Endothelial cell of umbilical vein (primary cell): ENCODE data around the gene TIMM17B. TPM values are rescaled to one million over a fixed set of nuclear protein-coding genes. Genes with fewer than 3 reads are reported as not detected.

ENCODE experiments used
- BruUV-seq: library from RNA; stranded (reverse); fragments of 400-500 nt; replicated peaks from 2 replicates; lab custom pipeline; 2021; lab: Mats Ljungman, UMichigan
- CTCF ChIA-PET: fragments of 300-600, 350-600 bp; sonication (Branson Sonifier 250); formaldehyde crosslinking; loops from one replicate; lab custom pipeline; 2021; ENCODE audit warnings: antibody characterized with exemption, inconsistent platforms; lab: Charles Lee
- POLR2A ChIA-PET: fragments of 300-600, 350-600 bp; sonication (Branson Sonifier 250); formaldehyde crosslinking; loops from one replicate; lab custom pipeline; 2021; ENCODE audit warnings: antibody characterized with exemption, inconsistent platforms; lab: Charles Lee
- DNase-seq: peaks from one replicate; pipeline ENCODE4 v3.0.0-alpha.2; 2011; ENCODE audit warnings: low read depth, low spot score
- FAIRE-seq: peaks from 2 replicates; lab custom pipeline; 2011; peaks lifted over from hg19 to GRCh38; lab: Jason Lieb, UNC
- H2AFZ ChIP-seq: 2 replicates; pipeline ENCODE4 v1.6.0; 2012; ENCODE audit warnings: low read depth, low read length, control low read depth, inconsistent platforms
- H3K27ac ChIP-seq: 2 replicates; pipeline ENCODE4 v1.5.1; 2011; ENCODE audit warnings: low read depth, mild to moderate bottlenecking, control low read depth, low read length, moderate library complexity; ENCODE audit not compliant: insufficient read depth
- H3K27me3 ChIP-seq, 2 experiments: 2 replicates each; pipeline versions ENCODE4 v1.6.0 to v1.6.1; 2011; ENCODE audit warnings: low read length in 2 of 2, mixed read lengths in 1 of 2; ENCODE audit not compliant: control insufficient read depth in 2 of 2, insufficient read depth in 2 of 2
- H3K36me3 ChIP-seq, 2 experiments: 2 replicates in 1 of 2; 3 replicates in 1 of 2; pipeline ENCODE4 v1.5.1; 2011; ENCODE audit warnings: low read length in 2 of 2, mild to moderate bottlenecking in 1 of 2, moderate library complexity in 1 of 2; ENCODE audit not compliant: control insufficient read depth in 2 of 2, insufficient read depth in 2 of 2; ENCODE audit errors: extremely low read depth in 1 of 2
- H3K4me1 ChIP-seq: 3 replicates; pipeline ENCODE4 v1.5.1; 2011; ENCODE audit warnings: mild to moderate bottlenecking, low read length; ENCODE audit not compliant: control insufficient read depth, insufficient read depth; ENCODE audit errors: extremely low read depth
- H3K4me2 ChIP-seq: 2 replicates; pipeline ENCODE4 v1.6.1; 2011; ENCODE audit warnings: low read length, control low read depth, mixed read lengths; ENCODE audit not compliant: insufficient read depth
- H3K4me3 ChIP-seq, 3 experiments: fragments of 200-600 bp in 1 of 3; sonication (generic), shearing (Covaris generic) in 1 of 3; replicated peaks in 1 of 3; 2 replicates each; pipeline ENCODE4 v1.5.1; 2011 to 2016; ENCODE audit warnings: control low read depth in 3 of 3, low read length in 3 of 3, mild to moderate bottlenecking in 2 of 3, inconsistent platforms in 1 of 3, low read depth in 1 of 3, moderate library complexity in 1 of 3; ENCODE audit not compliant: insufficient read depth in 1 of 3
- H3K79me2 ChIP-seq: 2 replicates; pipeline ENCODE4 v1.6.0; 2012; ENCODE audit warnings: low read length, inconsistent platforms; ENCODE audit not compliant: control insufficient read depth, insufficient read depth
- H3K9ac ChIP-seq: replicated peaks from 2 replicates; pipeline ENCODE3; 2011; ENCODE audit warnings: low read length, control low read depth; ENCODE audit not compliant: insufficient read depth; ENCODE audit errors: extremely low read depth
- H3K9me1 ChIP-seq: replicated peaks from 3 replicates; pipeline ENCODE4 v1.6.0; 2011; ENCODE audit warnings: mild to moderate bottlenecking, low read length; ENCODE audit not compliant: control insufficient read depth, insufficient read depth; ENCODE audit errors: extremely low read depth
- H3K9me3 ChIP-seq: replicated peaks from 2 replicates; pipeline ENCODE4 v1.5.1; 2012; ENCODE audit warnings: low read length, inconsistent platforms; ENCODE audit not compliant: control insufficient read depth, insufficient read depth
- H4K20me1 ChIP-seq: replicated peaks from 2 replicates; pipeline ENCODE3; 2011; ENCODE audit warnings: mild to moderate bottlenecking, low read length; ENCODE audit not compliant: control insufficient read depth, insufficient read depth; ENCODE audit errors: extremely low read depth
- EZH2 ChIP-seq: IDR thresholded peaks from 2 replicates; pipeline ENCODE4 v1.6.1; 2012; ENCODE audit warnings: borderline replicate concordance, low read depth, mild to moderate bottlenecking, moderate library complexity, low read length, inconsistent platforms; ENCODE audit not compliant: severe bottlenecking
- FOS ChIP-seq: IDR thresholded peaks from 2 replicates; pipeline ENCODE4 v1.6.1; 2011; ENCODE audit warnings: mild to moderate bottlenecking, low read length, moderate library complexity, borderline replicate concordance; ENCODE audit not compliant: insufficient read depth
- dilution Hi-C: fragments of 300-500 bp; cut with MboI; formaldehyde crosslinking; loops from one replicate; pipeline ENCODE4 v1.15.0; 2019; ENCODE audit warnings: low sequenced_read_pairs; ENCODE audit not compliant: extremely low pct_ligation_motif_present
- intact Hi-C: fragments of 100-400 bp; cut with micrococcal nuclease; formaldehyde crosslinking; loops from one replicate; pipeline ENCODE4 v1.10.0; 2022
- polyA plus RNA-seq, 4 experiments: library from polyadenylated mRNA; depleted of rRNA in 3 of 4; stranded (reverse) in 3 of 4; unstranded in 1 of 4; fragments of >200 nt; gene quantifications; 2 replicates each; pipeline versions ENCODE4 v1.2.1 to v1.2.3, GENCODE V29; 2011 to 2012; ENCODE audit warnings: missing spikeins in 1 of 4
- total RNA-seq: library from RNA; stranded (reverse); gene quantifications from 2 replicates; pipeline ENCODE4 v1.2.3, GENCODE V29; 2021

Gene TIMM17B
- total and polyA plus RNA-seq, 2 donors (not counting 3 experiments of a cell fraction or from before 2014, with no cell fraction given): 36.0 to 73.1 TPM

- no peak for FAIRE-seq
- DNase-seq: no peak
- H3K4me1 ChIP-seq: no peaks in the 10 kb centered on the region
- dilution Hi-C loops: no loop called here
- H3K79me2 ChIP-seq: no peaks in the 10 kb centered on the region
- H3K27ac ChIP-seq: no peak overlapping the region
- no peaks in the 10 kb centered on the region for H3K36me3 ChIP-seq
- H3K9me3 ChIP-seq: no peaks in the 10 kb centered on the region
- no peak overlapping the region for H3K4me3 ChIP-seq
- no peak for TF ChIP-seq FOS
- no peak for TF ChIP-seq EZH2
- ChIA-PET CTCF (no interaction called here), POLR2A (no interaction called here)
- H3K9ac ChIP-seq: no peak overlapping the region
- H3K4me2 ChIP-seq: no peak overlapping the region
- H3K9me1 ChIP-seq: no peaks in the 10 kb centered on the region
- intact Hi-C loops: no loop called here
- no peaks in the 10 kb centered on the region for H4K20me1 ChIP-seq
- no peaks in the 10 kb centered on the region for H3K27me3 ChIP-seq
- no peak overlapping the region for H2AFZ ChIP-seq
- BruUV-seq: no TSS peak
Observed at GRCh38 chrX:48848847-48849246, 48.7 kb downstream of the TIMM17B start.

Other genes with a start within 250 kb of the TIMM17B start
- gene WAS, start 214.0 kb downstream of the TIMM17B start, total RNA-seq: 0.73 TPM in 1 of 2 replicates, not detected in the other
- not detected in 2 replicates for gene WAS, start 214.0 kb downstream of the TIMM17B start, polyA plus RNA-seq
- 18.2 and 20.0 TPM in 2 replicates for gene SUV39H1, start 201.0 kb downstream of the TIMM17B start, total RNA-seq
- 19.0 and 22.0 TPM in 2 replicates for gene SUV39H1, start 201.0 kb downstream of the TIMM17B start, polyA plus RNA-seq
- gene GLOD5, start 136.0 kb downstream of the TIMM17B start, total RNA-seq: not detected in 2 replicates
- gene GLOD5, start 136.0 kb downstream of the TIMM17B start, polyA plus RNA-seq: not detected in 2 replicates
- gene GATA1, start 111.2 kb downstream of the TIMM17B start, total RNA-seq: not detected in 2 replicates
- not detected in 2 replicates for gene GATA1, start 111.2 kb downstream of the TIMM17B start, polyA plus RNA-seq
- gene HDAC6, start 95.7 kb downstream of the TIMM17B start, total RNA-seq: 58.4 and 65.7 TPM in 2 replicates
- 43.7 and 49.3 TPM in 2 replicates for gene HDAC6, start 95.7 kb downstream of the TIMM17B start, polyA plus RNA-seq
- gene ERAS, start 71.3 kb downstream of the TIMM17B start, total RNA-seq: not detected in 2 replicates
- gene ERAS, start 71.3 kb downstream of the TIMM17B start, polyA plus RNA-seq: 0.14 TPM in 1 of 2 replicates, not detected in the other
- 0.44 TPM in 1 of 2 replicates, not detected in the other for gene PCSK1N, start 62.2 kb downstream of the TIMM17B start, total RNA-seq
- not detected in 2 replicates for gene PCSK1N, start 62.2 kb downstream of the TIMM17B start, polyA plus RNA-seq
- gene PQBP1, start 162 bp upstream of the TIMM17B start, total RNA-seq: 72.8 and 86.3 TPM in 2 replicates
- gene PQBP1, start 162 bp upstream of the TIMM17B start, polyA plus RNA-seq: 83.5 and 86.8 TPM in 2 replicates
- 28.9 and 31.4 TPM in 2 replicates for gene SLC35A2, start 13.9 kb upstream of the TIMM17B start, total RNA-seq
- 64.5 and 76.5 TPM in 2 replicates for gene SLC35A2, start 13.9 kb upstream of the TIMM17B start, polyA plus RNA-seq
- gene PIM2, start 21.3 kb upstream of the TIMM17B start, total RNA-seq: 5.5 and 7.4 TPM in 2 replicates
- 7.4 and 7.5 TPM in 2 replicates for gene PIM2, start 21.3 kb upstream of the TIMM17B start, polyA plus RNA-seq
- gene OTUD5, start 59.8 kb upstream of the TIMM17B start, total RNA-seq: 41.0 and 44.3 TPM in 2 replicates
- gene OTUD5, start 59.8 kb upstream of the TIMM17B start, polyA plus RNA-seq: 44.6 and 46.3 TPM in 2 replicates
- 0.67 and 1.3 TPM in 2 replicates for gene KCND1, start 74.1 kb upstream of the TIMM17B start, total RNA-seq
- gene KCND1, start 74.1 kb upstream of the TIMM17B start, polyA plus RNA-seq: 0.54 and 1.1 TPM in 2 replicates
- 48.5 and 49.4 TPM in 2 replicates for gene GRIPAP1, start 104.5 kb upstream of the TIMM17B start, total RNA-seq
- gene GRIPAP1, start 104.5 kb upstream of the TIMM17B start, polyA plus RNA-seq: 19.0 and 25.3 TPM in 2 replicates
- gene TFE3, start 145.6 kb upstream of the TIMM17B start, total RNA-seq: 35.5 and 37.1 TPM in 2 replicates
- 22.3 and 26.8 TPM in 2 replicates for gene TFE3, start 145.6 kb upstream of the TIMM17B start, polyA plus RNA-seq
- 5.7 and 6.4 TPM in 2 replicates for gene CCDC120, start 161.2 kb upstream of the TIMM17B start, total RNA-seq
- gene CCDC120, start 161.2 kb upstream of the TIMM17B start, polyA plus RNA-seq: 2.8 and 3.1 TPM in 2 replicates
- 41.6 and 45.4 TPM in 2 replicates for gene PRAF2, start 176.2 kb upstream of the TIMM17B start, total RNA-seq
- 36.2 and 40.1 TPM in 2 replicates for gene PRAF2, start 176.2 kb upstream of the TIMM17B start, polyA plus RNA-seq
- gene WDR45, start 182.1 kb upstream of the TIMM17B start, total RNA-seq: 29.9 and 32.2 TPM in 2 replicates
- gene WDR45, start 182.1 kb upstream of the TIMM17B start, polyA plus RNA-seq: 70.4 and 73.1 TPM in 2 replicates
- 21.3 and 22.6 TPM in 2 replicates for gene GPKOW, start 226.0 kb upstream of the TIMM17B start, total RNA-seq
- gene GPKOW, start 226.0 kb upstream of the TIMM17B start, polyA plus RNA-seq: 17.5 and 22.1 TPM in 2 replicates